Lower leg skin (tissue), 3 donors: ENCODE measurements around the gene ELOB.

ENCODE experiments used
- POLR2A ChIP-seq, 2 donors: fragments of 450-650 bp; IDR thresholded peaks; one replicate each; pipeline ENCODE4 v1.6.1; 2016 to 2017; ENCODE audit warnings: antibody characterized with exemption in 2 of 2, mild to moderate bottlenecking in 1 of 2, moderate library complexity in 1 of 2
- TF ChIP-seq, protein P1 (sequence below), 3 donors: fragments of 450-650 bp; IDR thresholded peaks; one replicate each; pipeline ENCODE4 v1.5.1; 2016; ENCODE audit warnings: antibody characterized with exemption in 3 of 3, mild to moderate bottlenecking in 3 of 3, moderate library complexity in 2 of 3

GRCh38 chr16:2737895-2738418 is 39.1 kb downstream of the ELOB start:
- TF ChIP-seq, protein P1, sequence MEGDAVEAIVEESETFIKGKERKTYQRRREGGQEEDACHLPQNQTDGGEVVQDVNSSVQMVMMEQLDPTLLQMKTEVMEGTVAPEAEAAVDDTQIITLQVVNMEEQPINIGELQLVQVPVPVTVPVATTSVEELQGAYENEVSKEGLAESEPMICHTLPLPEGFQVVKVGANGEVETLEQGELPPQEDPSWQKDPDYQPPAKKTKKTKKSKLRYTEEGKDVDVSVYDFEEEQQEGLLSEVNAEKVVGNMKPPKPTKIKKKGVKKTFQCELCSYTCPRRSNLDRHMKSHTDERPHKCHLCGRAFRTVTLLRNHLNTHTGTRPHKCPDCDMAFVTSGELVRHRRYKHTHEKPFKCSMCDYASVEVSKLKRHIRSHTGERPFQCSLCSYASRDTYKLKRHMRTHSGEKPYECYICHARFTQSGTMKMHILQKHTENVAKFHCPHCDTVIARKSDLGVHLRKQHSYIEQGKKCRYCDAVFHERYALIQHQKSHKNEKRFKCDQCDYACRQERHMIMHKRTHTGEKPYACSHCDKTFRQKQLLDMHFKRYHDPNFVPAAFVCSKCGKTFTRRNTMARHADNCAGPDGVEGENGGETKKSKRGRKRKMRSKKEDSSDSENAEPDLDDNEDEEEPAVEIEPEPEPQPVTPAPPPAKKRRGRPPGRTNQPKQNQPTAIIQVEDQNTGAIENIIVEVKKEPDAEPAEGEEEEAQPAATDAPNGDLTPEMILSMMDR (IDR thresholded peaks at IDR 0.05), result no peak
- TF ChIP-seq POLR2A (IDR thresholded peaks at IDR 0.05), result no peak
